HepG2 (cell line): ENCODE results near the gene ADAMTS13. TPM values are rescaled to one million over a fixed set of nuclear protein-coding genes. Genes with fewer than 3 reads are reported as not detected.

Source experiments
- CBX5 ChIP-seq: sonication (generic); formaldehyde crosslinking; IDR thresholded peaks from 2 replicates; pipeline ENCODE4 v1.4.0; 2020; ENCODE audit warnings: missing genetic modification reagents, borderline replicate concordance
- CREB1 ChIP-seq, 2 experiments: fragments of 450-650 bp in 1 of 2; IDR thresholded peaks; 2 replicates each; pipeline ENCODE4 v1.6.1; 2016 to 2017; ENCODE audit warnings: control low read depth in 1 of 2, mild to moderate bottlenecking in 1 of 2, missing compliant biosample characterization in 1 of 2, missing genetic modification characterization in 1 of 2
- ELF4 ChIP-seq: sonication (generic); formaldehyde crosslinking; IDR thresholded peaks from 2 replicates; pipeline ENCODE4 v1.5.0; 2020; ENCODE audit warnings: missing genetic modification reagents, mild to moderate bottlenecking, moderate library complexity, borderline replicate concordance
- EZH2 ChIP-seq: conservative IDR thresholded peaks from 2 replicates; pipeline ENCODE4 v1.6.1; 2012; ENCODE audit warnings: mild to moderate bottlenecking, low read depth, low read length, moderate library complexity
- GTF3A ChIP-seq: sonication (generic); formaldehyde crosslinking; conservative IDR thresholded peaks from 2 replicates; pipeline ENCODE4 v1.4.0; 2020; ENCODE audit warnings: mild to moderate bottlenecking, missing genetic modification reagents
- IRX3 ChIP-seq: sonication (generic); formaldehyde crosslinking; IDR thresholded peaks from 2 replicates; pipeline ENCODE4 v1.8.1; 2023; ENCODE audit warnings: mild to moderate bottlenecking, low read depth, missing genetic modification reagents, borderline replicate concordance
- PHF5A ChIP-seq: IDR thresholded peaks from one replicate; pipeline ENCODE4 v1.6.1; 2018; ENCODE audit warnings: low read depth, missing genetic modification reagents; ENCODE audit not compliant: unreplicated experiment
- RFX1 ChIP-seq: fragments of 450-650 bp; IDR thresholded peaks from 2 replicates; pipeline ENCODE4 v1.6.1; 2017
- SRSF9 ChIP-seq: fragments of 200-400 bp; formaldehyde crosslinking; IDR thresholded peaks from 2 replicates; pipeline ENCODE4 v1.6.1; 2018; ENCODE audit warnings: borderline replicate concordance, mild to moderate bottlenecking, low read depth, low read length; ENCODE audit not compliant: insufficient read depth, poor library complexity, severe bottlenecking
- TAF1 ChIP-seq: sonication (generic); formaldehyde crosslinking; IDR thresholded peaks from 2 replicates; pipeline ENCODE4 v1.4.0; 2020; ENCODE audit warnings: missing genetic modification reagents
- TGIF2 ChIP-seq: IDR thresholded peaks from 2 replicates; pipeline ENCODE4 v1.6.1; 2016; ENCODE audit warnings: control low read depth, missing compliant biosample characterization
- ZBTB20 ChIP-seq: sonication (generic); formaldehyde crosslinking; IDR thresholded peaks from 2 replicates; pipeline ENCODE4 v1.8.1; 2023; ENCODE audit warnings: missing genetic modification reagents, low read depth, mild to moderate bottlenecking, borderline replicate concordance
- ZKSCAN1 ChIP-seq: fragments of 150-350 bp; IDR thresholded peaks from 2 replicates; pipeline ENCODE4 v1.6.1; 2014; ENCODE audit warnings: low read length
- ZNF160 ChIP-seq: sonication (generic); formaldehyde crosslinking; IDR thresholded peaks from 2 replicates; pipeline ENCODE4 v1.8.0; 2022; ENCODE audit warnings: mild to moderate bottlenecking, inconsistent platforms, missing genetic modification reagents
- ZNF24 ChIP-seq: fragments of 450-650 bp; IDR thresholded peaks from 2 replicates; pipeline ENCODE4 v1.6.1; 2017; ENCODE audit warnings: antibody characterized with exemption, mild to moderate bottlenecking
- ZNF253 ChIP-seq: sonication (generic); formaldehyde crosslinking; IDR thresholded peaks from 2 replicates; pipeline ENCODE4 v1.8.0; 2022; ENCODE audit warnings: mild to moderate bottlenecking, missing genetic modification reagents, borderline replicate concordance
- ZNF30 ChIP-seq: sonication (generic); formaldehyde crosslinking; IDR thresholded peaks from 2 replicates; pipeline ENCODE4 v1.5.0; 2020; ENCODE audit warnings: mild to moderate bottlenecking, missing genetic modification reagents
- ZNF460 ChIP-seq: sonication (generic); formaldehyde crosslinking; IDR thresholded peaks from 2 replicates; pipeline ENCODE4 v1.5.1; 2020; ENCODE audit warnings: missing genetic modification reagents, mild to moderate bottlenecking, borderline replicate concordance
- ZNF713 ChIP-seq: sonication (generic); formaldehyde crosslinking; IDR thresholded peaks from 2 replicates; pipeline ENCODE4 v1.4.0; 2020; ENCODE audit warnings: mild to moderate bottlenecking, missing genetic modification reagents
- ZNF816 ChIP-seq: sonication (generic); formaldehyde crosslinking; IDR thresholded peaks from 2 replicates; pipeline ENCODE4 v1.8.0; 2022; ENCODE audit warnings: missing genetic modification reagents, mild to moderate bottlenecking, borderline replicate concordance
- polyA plus RNA-seq, 8 experiments: library from polyadenylated mRNA; depleted of rRNA in 3 of 8; stranded (reverse) in 7 of 8; unstranded in 1 of 8; fragments of >200 nt; fragmentation: Illumina TruSeq in 4 of 8; extraction: Trizol in 4 of 8; gene quantifications; 2 replicates each; pipeline versions ENCODE4 v1.2.1 to v1.2.3, GENCODE V29; 2011 to 2016; ENCODE audit warnings: low read depth in 4 of 8, missing spikeins in 1 of 8, mixed read lengths in 1 of 8; ENCODE audit not compliant: insufficient read depth in 1 of 8
- total RNA-seq, 5 experiments: library from RNA; depleted of rRNA; stranded (reverse); fragments of >200 nt; fragmentation: Illumina TruSeq; extraction: Trizol; gene quantifications; 2 replicates each; pipeline ENCODE4 v1.2.3, GENCODE V29; 2016; ENCODE audit warnings: low read depth in 1 of 5
- TF ChIP-seq, protein P1 (sequence below): sonication (generic); formaldehyde crosslinking; IDR thresholded peaks from 2 replicates; pipeline ENCODE4 v1.8.1; 2023; ENCODE audit warnings: missing genetic modification reagents, inconsistent platforms, borderline replicate concordance
- TF ChIP-seq, protein P2 (sequence below): sonication (generic); formaldehyde crosslinking; IDR thresholded peaks from 2 replicates; pipeline ENCODE4 v1.4.0; 2020; ENCODE audit warnings: mild to moderate bottlenecking, low read depth, missing genetic modification reagents
- TF ChIP-seq, protein P3 (sequence below): sonication (generic); formaldehyde crosslinking; conservative IDR thresholded peaks from 2 replicates; pipeline ENCODE4 v1.4.0; 2020; ENCODE audit warnings: missing genetic modification reagents
- TF ChIP-seq, protein P4 (sequence below): sonication (generic); formaldehyde crosslinking; IDR thresholded peaks from 2 replicates; pipeline ENCODE4 v1.8.1; 2023; ENCODE audit warnings: missing genetic modification reagents, mild to moderate bottlenecking, borderline replicate concordance
- TF ChIP-seq, protein P5 (sequence below): IDR thresholded peaks from 2 replicates; pipeline ENCODE4 v1.6.1; 2012; ENCODE audit warnings: inconsistent platforms

ADAMTS13 gene
- total and polyA plus RNA-seq, 2 of the 13 experiments (the other 11 are each of a cell fraction or from before 2014, with no cell fraction given): 0.91 to 4.5 TPM

DNA sequence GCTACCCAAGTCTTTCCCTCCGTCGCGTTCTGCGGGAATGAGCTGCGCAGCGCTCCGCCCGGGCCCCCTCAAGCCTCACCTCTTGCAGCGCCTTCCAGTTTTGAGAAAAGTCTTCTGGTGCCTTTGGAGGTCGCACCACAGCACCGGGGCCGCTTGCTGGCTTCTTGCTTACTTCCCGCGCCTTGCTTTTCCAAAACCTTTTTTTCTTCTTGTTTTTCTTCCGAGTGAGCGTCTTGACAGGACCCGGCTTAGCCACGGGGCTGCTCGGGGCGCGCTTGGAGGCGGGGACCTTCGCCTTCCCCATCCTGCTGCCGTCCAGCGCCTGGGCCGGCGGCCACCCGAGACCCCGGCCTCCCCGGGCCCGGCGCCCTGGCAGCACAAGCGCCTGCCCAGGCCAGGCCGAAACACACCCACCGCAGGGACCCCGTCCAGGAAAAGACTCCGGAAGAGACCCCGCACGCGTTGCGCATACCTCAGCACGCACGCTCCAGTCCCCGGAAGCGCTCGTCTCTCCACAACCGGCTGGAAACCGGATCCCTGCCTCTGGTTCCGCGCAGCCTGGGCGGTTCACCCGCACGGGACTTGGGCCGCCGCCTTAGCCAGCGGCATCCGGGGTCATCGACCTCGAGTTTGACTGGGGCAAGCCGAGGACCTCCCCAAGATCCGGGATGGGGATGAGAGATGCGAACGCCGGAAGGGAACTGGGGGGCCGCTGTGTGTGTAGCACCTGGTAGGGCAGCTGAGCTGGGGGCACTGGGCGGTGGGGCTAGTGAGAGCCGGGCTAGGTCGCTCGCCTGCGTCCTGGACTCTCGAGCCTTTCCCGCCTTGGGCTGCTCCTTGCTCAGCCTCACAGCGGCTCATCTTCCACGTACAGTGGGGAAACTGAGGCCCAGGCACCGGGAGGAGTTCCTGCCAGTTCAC, 4.4 kb upstream of the ADAMTS13 start, which contains the start of gene REXO4 (continued):
- TF ChIP-seq ZNF30 (CRISPR knock-in tag): 0 out of 2 replicates have a peak, but pooled peaks have one; percentile 61
- TF ChIP-seq, protein P1, sequence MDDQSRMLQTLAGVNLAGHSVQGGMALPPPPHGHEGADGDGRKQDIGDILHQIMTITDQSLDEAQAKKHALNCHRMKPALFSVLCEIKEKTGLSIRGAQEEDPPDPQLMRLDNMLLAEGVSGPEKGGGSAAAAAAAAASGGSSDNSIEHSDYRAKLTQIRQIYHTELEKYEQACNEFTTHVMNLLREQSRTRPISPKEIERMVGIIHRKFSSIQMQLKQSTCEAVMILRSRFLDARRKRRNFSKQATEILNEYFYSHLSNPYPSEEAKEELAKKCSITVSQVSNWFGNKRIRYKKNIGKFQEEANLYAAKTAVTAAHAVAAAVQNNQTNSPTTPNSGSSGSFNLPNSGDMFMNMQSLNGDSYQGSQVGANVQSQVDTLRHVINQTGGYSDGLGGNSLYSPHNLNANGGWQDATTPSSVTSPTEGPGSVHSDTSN: 0 out of 2 replicates have a peak, but pooled peaks have one; percentile 37
- TF ChIP-seq ELF4 (CRISPR knock-in tag): peak; percentile 69; the same call in 1 of the 2 replicates
- no peak for TF ChIP-seq SRSF9
- TF ChIP-seq ZNF816: peak; percentile 96
- TF ChIP-seq, protein P2, sequence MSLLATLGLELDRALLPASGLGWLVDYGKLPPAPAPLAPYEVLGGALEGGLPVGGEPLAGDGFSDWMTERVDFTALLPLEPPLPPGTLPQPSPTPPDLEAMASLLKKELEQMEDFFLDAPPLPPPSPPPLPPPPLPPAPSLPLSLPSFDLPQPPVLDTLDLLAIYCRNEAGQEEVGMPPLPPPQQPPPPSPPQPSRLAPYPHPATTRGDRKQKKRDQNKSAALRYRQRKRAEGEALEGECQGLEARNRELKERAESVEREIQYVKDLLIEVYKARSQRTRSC (CRISPR knock-in tag): no peak
- 0 out of 2 replicates have a peak, but pooled peaks have one; percentile 80 for TF ChIP-seq ZNF160
- peak; percentile 80; the same call in 1 of the 2 replicates for TF ChIP-seq ZNF24
- TF ChIP-seq TAF1 (CRISPR knock-in tag): peak; percentile 75
- peak; percentile 32; the same call in 1 of the 2 replicates for TF ChIP-seq ZKSCAN1
- TF ChIP-seq, protein P3, sequence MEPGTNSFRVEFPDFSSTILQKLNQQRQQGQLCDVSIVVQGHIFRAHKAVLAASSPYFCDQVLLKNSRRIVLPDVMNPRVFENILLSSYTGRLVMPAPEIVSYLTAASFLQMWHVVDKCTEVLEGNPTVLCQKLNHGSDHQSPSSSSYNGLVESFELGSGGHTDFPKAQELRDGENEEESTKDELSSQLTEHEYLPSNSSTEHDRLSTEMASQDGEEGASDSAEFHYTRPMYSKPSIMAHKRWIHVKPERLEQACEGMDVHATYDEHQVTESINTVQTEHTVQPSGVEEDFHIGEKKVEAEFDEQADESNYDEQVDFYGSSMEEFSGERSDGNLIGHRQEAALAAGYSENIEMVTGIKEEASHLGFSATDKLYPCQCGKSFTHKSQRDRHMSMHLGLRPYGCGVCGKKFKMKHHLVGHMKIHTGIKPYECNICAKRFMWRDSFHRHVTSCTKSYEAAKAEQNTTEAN (CRISPR knock-in tag): no peak; the same call in 1 of the 2 replicates
- TF ChIP-seq RFX1: no peak
- TF ChIP-seq CBX5: peak; percentile 82; the same call in 1 of the 2 replicates
- TF ChIP-seq IRX3 (CRISPR knock-in tag): peak; percentile 33; the same call in 1 of the 2 replicates
- TF ChIP-seq PHF5A: peak; percentile 73
- no peak for TF ChIP-seq EZH2
- no peak for TF ChIP-seq ZNF713 (CRISPR knock-in tag)
- TF ChIP-seq ZNF460: peak; percentile 81; the same call in 1 of the 2 replicates
- TF ChIP-seq GTF3A (CRISPR knock-in tag): no peak; the same call in 1 of the 2 replicates
- TF ChIP-seq, protein P4, sequence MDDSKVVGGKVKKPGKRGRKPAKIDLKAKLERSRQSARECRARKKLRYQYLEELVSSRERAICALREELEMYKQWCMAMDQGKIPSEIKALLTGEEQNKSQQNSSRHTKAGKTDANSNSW: no peak
- peak; percentile 63 for TF ChIP-seq CREB1 (IDR thresholded peaks at IDR 0.05)
- peak; percentile 87 for TF ChIP-seq CREB1 (CRISPR knock-in tag; IDR thresholded peaks at IDR 0.05)
- peak; percentile 84; the same call in 1 of the 2 replicates for TF ChIP-seq ZBTB20 (CRISPR knock-in tag)
- TF ChIP-seq ZNF253 (CRISPR knock-in tag): no peak; the same call in 1 of the 2 replicates
- TF ChIP-seq, protein P5, sequence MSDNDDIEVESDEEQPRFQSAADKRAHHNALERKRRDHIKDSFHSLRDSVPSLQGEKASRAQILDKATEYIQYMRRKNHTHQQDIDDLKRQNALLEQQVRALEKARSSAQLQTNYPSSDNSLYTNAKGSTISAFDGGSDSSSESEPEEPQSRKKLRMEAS: peak; percentile 88
- TF ChIP-seq TGIF2 (CRISPR knock-in tag): peak; percentile 75; the same call in 1 of the 2 replicates
